Non-pigmented ciliary epithelial cell (primary cell): ENCODE data around the gene ARIH2.

Experiments
- DNase-seq: peaks from one replicate; pipeline ENCODE4 v3.0.0-alpha.2; 2010; ENCODE audit warnings: low read depth

Gene ARIH2

GRCh38 chr3:48929358-48930035, 10.9 kb downstream of the ARIH2 start:
- no peak for DNase-seq

- DNase-seq = no peak
Measured at GRCh38 chr3:48930590-48930989, 11.9 kb downstream of the ARIH2 start.

GRCh38 chr3:48931944-48932580, 13.4 kb downstream of the ARIH2 start:
- DNase-seq = no peak

GRCh38 chr3:48934333-48934991, 15.8 kb downstream of the ARIH2 start:
- DNase-seq = no peak

- DNase-seq = no peak
Measured at GRCh38 chr3:48935530-48935929, 16.9 kb downstream of the ARIH2 start.

GRCh38 chr3:48938156-48938555, 19.5 kb downstream of the ARIH2 start:
- DNase-seq = no peak

GRCh38 chr3:48938689-48939088, 20.0 kb downstream of the ARIH2 start:
- no peak for DNase-seq

GRCh38 chr3:48945432-48945831, 26.8 kb downstream of the ARIH2 start:
- DNase-seq = no peak

- no peak for DNase-seq
Measured at GRCh38 chr3:48945891-48946549, 27.4 kb downstream of the ARIH2 start.

GRCh38 chr3:48949376-48949717, 30.7 kb downstream of the ARIH2 start:
- no peak for DNase-seq

- no peak for DNase-seq
Measured at GRCh38 chr3:48950051-48950450, 31.4 kb downstream of the ARIH2 start.

GRCh38 chr3:48951764-48952163, 33.1 kb downstream of the ARIH2 start:
- no peak for DNase-seq

GRCh38 chr3:48952510-48953118, 34.0 kb downstream of the ARIH2 start:
- no peak for DNase-seq

- DNase-seq = no peak
Measured at GRCh38 chr3:48957006-48957705, 38.5 kb downstream of the ARIH2 start.

- DNase-seq = no peak
Measured at GRCh38 chr3:48960841-48961413, 42.3 kb downstream of the ARIH2 start.

GRCh38 chr3:48962340-48962739, 43.7 kb downstream of the ARIH2 start:
- DNase-seq = no peak

GRCh38 chr3:48962939-48963338, 44.3 kb downstream of the ARIH2 start:
- DNase-seq = no peak

- DNase-seq = no peak
Measured at GRCh38 chr3:48963591-48963990, 44.9 kb downstream of the ARIH2 start.

GRCh38 chr3:48966367-48966766, 47.7 kb downstream of the ARIH2 start:
- DNase-seq = no peak

- DNase-seq = no peak
Measured at GRCh38 chr3:48966876-48967361, 48.3 kb downstream of the ARIH2 start.

GRCh38 chr3:48970586-48970985, 51.9 kb downstream of the ARIH2 start:
- no peak for DNase-seq
